Measurements from ENCODE around the gene MAP2K7. TPM values are rescaled to one million over a fixed set of nuclear protein-coding genes. Genes with fewer than 3 reads are reported as not detected.
A peak's percentile ranks its signal among the peaks of the same experiment; 100 is the strongest.

Gene MAP2K7
- total RNA-seq, 4 donors from 2014 or later, result 13.9 to 23.4 (median 17.9) TPM

- peaks cover 16% of the 10 kb centered on the region for H3K27me3 ChIP-seq
- H3K27ac ChIP-seq, result no peak overlapping the region
- H3K4me3 ChIP-seq, result no peak overlapping the region
- no peak for TF ChIP-seq POLR2A (IDR thresholded peaks at IDR 0.05)
- no peak for TF ChIP-seq POLR2AphosphoS5 (IDR thresholded peaks at IDR 0.05)
- TF ChIP-seq EP300 (IDR thresholded peaks at IDR 0.05), result no peak
- TF ChIP-seq, protein P1, sequence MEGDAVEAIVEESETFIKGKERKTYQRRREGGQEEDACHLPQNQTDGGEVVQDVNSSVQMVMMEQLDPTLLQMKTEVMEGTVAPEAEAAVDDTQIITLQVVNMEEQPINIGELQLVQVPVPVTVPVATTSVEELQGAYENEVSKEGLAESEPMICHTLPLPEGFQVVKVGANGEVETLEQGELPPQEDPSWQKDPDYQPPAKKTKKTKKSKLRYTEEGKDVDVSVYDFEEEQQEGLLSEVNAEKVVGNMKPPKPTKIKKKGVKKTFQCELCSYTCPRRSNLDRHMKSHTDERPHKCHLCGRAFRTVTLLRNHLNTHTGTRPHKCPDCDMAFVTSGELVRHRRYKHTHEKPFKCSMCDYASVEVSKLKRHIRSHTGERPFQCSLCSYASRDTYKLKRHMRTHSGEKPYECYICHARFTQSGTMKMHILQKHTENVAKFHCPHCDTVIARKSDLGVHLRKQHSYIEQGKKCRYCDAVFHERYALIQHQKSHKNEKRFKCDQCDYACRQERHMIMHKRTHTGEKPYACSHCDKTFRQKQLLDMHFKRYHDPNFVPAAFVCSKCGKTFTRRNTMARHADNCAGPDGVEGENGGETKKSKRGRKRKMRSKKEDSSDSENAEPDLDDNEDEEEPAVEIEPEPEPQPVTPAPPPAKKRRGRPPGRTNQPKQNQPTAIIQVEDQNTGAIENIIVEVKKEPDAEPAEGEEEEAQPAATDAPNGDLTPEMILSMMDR (IDR thresholded peaks at IDR 0.05), result no peak
- no peaks in the 10 kb centered on the region for H3K9me3 ChIP-seq
- peaks cover 4 to 22% (median 16%) of the 10 kb centered on the region in 3 donors for H3K4me1 ChIP-seq
- ATAC-seq, result no peak
- peaks cover 0 to 3% of the 10 kb centered on the region in 2 donors for H3K36me3 ChIP-seq
- WGBS, 2 donors (ENCODE audit: low coverage in 1 of 2), result 80% methylated on average over 1 of the region's 21 CpGs; no CpG with 5 or more reads in 1 of the 2 donors
These were observed 3.2 kb upstream of the MAP2K7 start for GRCh38 chr19:7900401-7900870.

DNA sequence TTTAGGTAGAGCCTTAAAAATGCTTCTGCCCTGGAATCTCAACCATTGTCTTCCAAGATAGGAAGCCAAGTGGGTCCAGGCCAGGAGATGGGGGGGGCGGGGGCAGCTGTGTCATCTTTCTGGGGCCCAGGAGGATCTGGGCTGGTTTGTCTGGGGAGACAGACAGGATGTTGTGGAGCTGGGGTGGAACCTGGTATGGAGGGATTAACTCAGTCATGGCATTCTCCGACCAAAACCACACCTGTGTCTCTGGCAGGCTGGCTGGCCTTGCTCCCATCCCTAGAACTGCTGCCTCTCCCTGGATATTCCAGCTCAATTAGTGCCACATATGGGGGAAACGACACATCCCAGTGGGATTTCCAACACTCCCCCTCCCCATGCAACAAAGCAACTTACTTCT lies 2.7 kb upstream of the MAP2K7 start:
- WGBS, 2 donors (ENCODE audit: low coverage in 1 of 2), result 60% methylated on average over 1 of the region's 3 CpGs; no CpG with 5 or more reads in 1 of the 2 donors
- Histone ChIP-seq H3K4me1 (peaks cover 4 to 27% (median 21%) of the 10 kb centered on the region in 3 donors), H3K36me3 (peaks cover 0 to 8% of the 10 kb centered on the region in 2 donors), H3K27ac (no peak overlapping the region), H3K27me3 (peaks cover 12% of the 10 kb centered on the region), H3K9me3 (no peaks in the 10 kb centered on the region), H3K4me3 (no peak overlapping the region)
- TF ChIP-seq, protein P1 (IDR thresholded peaks at IDR 0.05), result no peak
- no peak for TF ChIP-seq POLR2A (IDR thresholded peaks at IDR 0.05)
- no peak for TF ChIP-seq POLR2AphosphoS5 (IDR thresholded peaks at IDR 0.05)
- TF ChIP-seq EP300 (IDR thresholded peaks at IDR 0.05), result no peak
- ATAC-seq, result no peak

GRCh38 chr19:7901337-7901736 lies 2.3 kb upstream of the MAP2K7 start:
- Histone ChIP-seq H3K4me1 (peaks cover 4 to 31% (median 24%) of the 10 kb centered on the region in 3 donors), H3K4me3 (no peak overlapping the region), H3K27me3 (peaks cover 12% of the 10 kb centered on the region), H3K27ac (no peak overlapping the region), H3K9me3 (no peaks in the 10 kb centered on the region), H3K36me3 (peaks cover 0 to 12% of the 10 kb centered on the region in 2 donors)
- WGBS, 2 donors (ENCODE audit: low coverage in 1 of 2), result 78 to 98% methylated on average over 2 to 5 of the region's 7 CpGs
- TF ChIP-seq, protein P1 (IDR thresholded peaks at IDR 0.05), result no peak
- TF ChIP-seq POLR2AphosphoS5 (IDR thresholded peaks at IDR 0.05), result no peak
- no peak for TF ChIP-seq POLR2A (IDR thresholded peaks at IDR 0.05)
- TF ChIP-seq EP300 (IDR thresholded peaks at IDR 0.05), result no peak
- ATAC-seq, result no peak

DNA sequence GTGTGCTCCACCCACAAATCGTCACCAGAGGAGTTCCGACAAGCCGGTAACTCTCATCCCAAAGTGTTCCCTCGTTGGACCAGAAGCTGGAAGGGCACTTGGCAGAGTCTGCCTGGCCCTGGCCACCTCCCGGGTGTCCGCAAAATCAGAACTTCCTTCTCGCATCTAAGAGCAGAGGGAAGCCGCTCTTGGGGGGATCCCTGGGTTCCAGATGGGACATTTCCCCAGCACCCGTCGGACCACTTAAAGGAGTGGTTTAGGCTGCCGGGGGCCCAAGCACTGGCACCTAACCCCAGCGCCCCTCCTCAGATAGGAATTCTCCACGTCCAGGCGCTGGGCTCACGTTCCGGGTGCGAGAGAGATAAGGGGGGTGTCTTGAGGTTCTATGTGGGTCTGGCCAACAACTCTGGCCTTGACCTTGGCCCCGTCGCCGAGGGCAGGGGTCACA lies 857 bp upstream of the MAP2K7 start:
- Histone ChIP-seq H3K27me3 (peaks cover 12% of the 10 kb centered on the region), H3K27ac (peak overlapping the region; percentile 26 to 91 (median 86)), H3K4me3 (peak overlapping the region; percentile 30 to 95), H3K4me1 (peaks cover 4 to 46% (median 32%) of the 10 kb centered on the region in 3 donors), H3K9me3 (no peaks in the 10 kb centered on the region), H3K36me3 (peaks cover 0 to 27% of the 10 kb centered on the region in 2 donors)
- 20% methylated on average over 1 of the region's 20 CpGs; no CpG with 5 or more reads in 1 of the 2 donors for WGBS, 2 donors (ENCODE audit: low coverage in 1 of 2)
- TF ChIP-seq POLR2AphosphoS5 (IDR thresholded peaks at IDR 0.05), result no peak
- TF ChIP-seq EP300 (IDR thresholded peaks at IDR 0.05), result no peak
- TF ChIP-seq, protein P1 (IDR thresholded peaks at IDR 0.05), result no peak
- no peak for TF ChIP-seq POLR2A (IDR thresholded peaks at IDR 0.05)
- ATAC-seq, result no peak

All from gastroesophageal sphincter (tissue), 4 donors.